Mesodermal cell (in vitro differentiated cells): ENCODE measurements around the gene AGRP. TPM values are rescaled to one million over a fixed set of nuclear protein-coding genes. Genes with fewer than 3 reads are reported as not detected.

ENCODE experiments used
- H3K27ac ChIP-seq: 2 replicates; pipeline ENCODE4 v1.7.0; 2013; ENCODE audit warnings: mild to moderate bottlenecking, low read depth, low read length, moderate library complexity; ENCODE audit not compliant: severe bottlenecking
- H3K36me3 ChIP-seq: 2 replicates; pipeline ENCODE4 v1.7.1; 2013; ENCODE audit warnings: mild to moderate bottlenecking, low read length, moderate library complexity; ENCODE audit not compliant: control insufficient read depth, insufficient read depth
- H3K4me1 ChIP-seq: one replicate; pipeline ENCODE4 v1.7.1; 2013; ENCODE audit warnings: mild to moderate bottlenecking, low read length; ENCODE audit not compliant: insufficient read depth, control insufficient read depth, poor library complexity, severe bottlenecking
- H3K4me3 ChIP-seq: 2 replicates; pipeline ENCODE4 v1.7.0; 2013; ENCODE audit warnings: low read length, control low read depth, mild to moderate bottlenecking; ENCODE audit not compliant: insufficient read depth, poor library complexity, severe bottlenecking; ENCODE audit errors: extremely low read depth
- H3K9me3 ChIP-seq: 2 replicates; pipeline ENCODE4 v1.7.1; 2013; ENCODE audit warnings: mild to moderate bottlenecking, low read length, moderate library complexity; ENCODE audit not compliant: control insufficient read depth
- WGBS, 2 experiments: methylation state at CpG; one replicate each; pipeline ENCODE4 v1.1.5; 2013; ENCODE audit warnings: missing lambda C conversion rate in 2 of 2; ENCODE audit not compliant: insufficient coverage in 2 of 2; 5-methylcytosine and 5-hydroxymethylcytosine counted together
- polyA plus RNA-seq, 2 experiments: library from polyadenylated mRNA; stranded (reverse); fragments of 50-300 nt; gene quantifications; one replicate each; pipeline ENCODE4 v1.2.3, GENCODE V29; 2013

Gene AGRP, protein sequence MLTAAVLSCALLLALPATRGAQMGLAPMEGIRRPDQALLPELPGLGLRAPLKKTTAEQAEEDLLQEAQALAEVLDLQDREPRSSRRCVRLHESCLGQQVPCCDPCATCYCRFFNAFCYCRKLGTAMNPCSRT
- polyA plus RNA-seq (2013, experiment 1 of 2): not detected
- polyA plus RNA-seq (2013, experiment 2 of 2): not detected

DNA sequence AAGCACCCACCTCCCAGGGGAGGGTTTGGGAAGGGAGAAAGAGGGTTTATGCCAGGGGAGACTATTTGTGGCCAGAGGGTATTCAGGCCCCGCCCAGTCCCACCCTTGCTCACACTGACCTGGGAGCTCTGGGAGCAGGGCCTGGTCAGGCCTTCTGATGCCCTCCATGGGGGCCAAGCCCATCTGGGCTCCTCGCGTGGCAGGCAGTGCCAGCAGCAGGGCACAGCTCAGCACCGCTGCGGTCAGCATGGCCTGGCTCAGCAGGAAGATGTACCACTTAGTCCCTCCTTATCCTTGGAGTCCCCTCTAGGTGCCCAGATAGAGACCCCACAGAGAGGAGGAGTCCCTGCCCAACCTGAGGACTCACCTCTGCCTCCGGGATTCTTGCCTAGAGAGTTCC, at the start of gene AGRP:
AGRP (minus strand) TSS at position 398 of the 400 bp plus-strand sequence; CDS start at position 249, 149 bp downstream.
- Histone ChIP-seq H3K4me3 (no peak within 1 kb of the TSS), H3K4me1 (peaks cover 24% of the 10 kb centered on the region), H3K9me3 (no peaks in the 10 kb centered on the region), H3K27ac (no peak within 1 kb of the TSS), H3K36me3 (no peaks in the 10 kb centered on the region)
- WGBS, 2 experiments: 93 to 94% methylated on average over 6 of the region's 6 CpGs

DNA sequence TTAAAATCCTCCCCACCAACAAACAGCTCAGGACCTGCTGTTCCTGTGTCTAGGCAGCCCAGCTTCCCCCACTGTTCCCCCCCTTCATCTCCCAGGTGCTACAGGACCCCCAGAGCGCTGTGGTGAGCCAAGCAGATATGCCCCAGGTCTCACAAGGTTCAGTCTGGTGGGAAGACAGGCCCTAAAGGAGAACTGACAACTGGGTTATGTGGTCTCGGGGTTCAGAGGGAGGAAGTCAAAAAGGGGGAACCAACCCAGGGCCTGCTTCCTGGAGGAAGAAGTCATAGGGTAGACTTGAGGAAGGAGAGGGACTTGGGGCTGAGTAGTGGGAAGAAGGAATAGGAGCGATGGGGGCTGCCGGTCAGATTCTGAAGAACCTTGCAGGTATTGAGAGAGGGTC, 47.9 kb upstream of the AGRP start:
- no peaks in the 10 kb centered on the region for H3K9me3 ChIP-seq
- H3K4me3 ChIP-seq: no peak overlapping the region
- peaks cover 13% of the 10 kb centered on the region for H3K36me3 ChIP-seq
- WGBS, 2 experiments: 94 to 96% methylated on average over 3 of the region's 4 CpGs
- H3K4me1 ChIP-seq: peaks cover 29% of the 10 kb centered on the region
- H3K27ac ChIP-seq: no peak overlapping the region

GRCh38 chr16:67530013-67530939, 46.9 kb upstream of the AGRP start:
- Histone ChIP-seq H3K4me1 (peaks cover 36% of the 10 kb centered on the region), H3K4me3 (peak overlapping the region; percentile 86), H3K27ac (peak overlapping the region; percentile 60), H3K9me3 (no peaks in the 10 kb centered on the region), H3K36me3 (peaks cover 13% of the 10 kb centered on the region)
- WGBS, 2 experiments: 10 to 11% methylated on average over 30 to 40 of the region's 48 CpGs

DNA sequence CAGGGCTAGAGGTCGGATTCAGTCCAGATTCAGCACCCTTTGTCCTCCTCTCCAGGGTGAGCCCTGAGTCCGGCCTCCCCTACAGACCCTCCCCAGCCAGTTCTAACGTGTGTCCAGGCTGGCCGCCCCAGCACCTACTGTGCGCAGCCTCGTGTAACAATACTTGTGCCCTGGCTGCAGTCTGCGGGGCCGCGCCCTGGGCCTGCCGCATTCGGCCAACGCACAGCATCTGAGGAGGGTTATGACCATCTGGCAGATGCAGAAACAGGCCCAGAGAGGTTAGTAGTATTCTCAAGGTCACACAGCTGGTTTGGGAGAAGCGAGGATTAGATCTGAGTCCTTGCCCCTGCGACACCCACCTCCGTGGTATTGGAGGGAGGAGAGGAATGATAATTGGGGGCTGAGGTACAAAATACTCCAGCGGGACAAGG, 46.2 kb upstream of the AGRP start:
- peak overlapping the region; percentile 60 for H3K27ac ChIP-seq
- H3K4me3 ChIP-seq: peak overlapping the region; percentile 86
- H3K9me3 ChIP-seq: no peaks in the 10 kb centered on the region
- 15 to 16% methylated on average over 16 of the region's 16 CpGs for WGBS, 2 experiments
- peaks cover 12% of the 10 kb centered on the region for H3K36me3 ChIP-seq
- H3K4me1 ChIP-seq: peaks cover 40% of the 10 kb centered on the region

GRCh38 chr16:67528870-67529581, 45.7 kb upstream of the AGRP start:
- WGBS, 2 experiments: 0 to 1% methylated on average over 52 to 57 of the region's 65 CpGs
- Histone ChIP-seq H3K4me1 (peaks cover 40% of the 10 kb centered on the region), H3K9me3 (no peaks in the 10 kb centered on the region), H3K4me3 (peak overlapping the region; percentile 86), H3K27ac (peak overlapping the region; percentile 60), H3K36me3 (peaks cover 9% of the 10 kb centered on the region)

DNA sequence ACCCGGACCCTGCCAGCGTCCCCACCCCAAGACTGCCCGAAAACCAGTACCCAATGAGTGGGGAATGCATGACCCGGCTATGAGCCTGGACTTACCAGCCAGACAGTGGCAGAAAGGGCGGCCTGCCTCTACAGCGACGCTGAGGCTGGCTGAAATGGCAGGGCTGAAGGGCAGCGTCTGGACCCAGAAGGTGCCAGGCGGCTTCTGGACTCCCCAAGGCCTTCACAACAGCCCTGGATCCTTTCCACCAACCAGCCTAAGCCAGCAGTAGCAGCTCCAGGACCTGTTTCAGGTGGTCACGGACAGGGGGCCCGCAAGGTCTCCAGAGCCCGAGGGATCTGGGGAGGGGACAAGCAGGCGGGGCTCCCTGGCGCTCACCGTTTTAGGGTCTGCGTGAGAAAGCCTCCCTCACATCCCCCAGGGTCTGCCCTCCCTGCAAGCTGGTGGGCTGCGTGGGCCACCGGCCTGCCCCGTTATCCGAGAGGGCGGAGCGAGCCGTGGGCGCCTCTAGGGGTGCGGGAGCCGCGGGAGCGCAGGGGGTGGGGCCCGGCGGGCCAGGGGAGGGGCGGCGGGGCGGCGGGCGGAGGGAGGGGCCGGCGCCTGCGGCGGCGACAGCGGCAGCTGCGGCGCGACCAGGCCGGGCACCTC, 45.0 kb upstream of the AGRP start, which contains the start of gene RIPOR1:
RIPOR1 (plus strand) TSS at position 608 of the 648 bp plus-strand sequence. CDS start 9,618 bp downstream, outside the sequence.
- Histone ChIP-seq H3K4me3 (peak within 1 kb of the TSS; percentile 86), H3K36me3 (peaks cover 9% of the 10 kb centered on the region), H3K27ac (peak within 1 kb of the TSS; percentile 60), H3K9me3 (no peaks in the 10 kb centered on the region), H3K4me1 (peaks cover 40% of the 10 kb centered on the region)
- 35 to 50% methylated on average over 15 to 26 of the region's 45 CpGs for WGBS, 2 experiments

GRCh38 chr16:67526149-67526791, 42.9 kb upstream of the AGRP start:
- 72 to 79% methylated on average over 2 of the region's 3 CpGs for WGBS, 2 experiments
- Histone ChIP-seq H3K4me1 (peaks cover 39% of the 10 kb centered on the region), H3K27ac (peak overlapping the region; percentile 45), H3K9me3 (no peaks in the 10 kb centered on the region), H3K36me3 (no peaks in the 10 kb centered on the region), H3K4me3 (no peak overlapping the region)

- Histone ChIP-seq H3K27ac (no peak overlapping the region), H3K4me1 (peaks cover 29% of the 10 kb centered on the region), H3K36me3 (no peaks in the 10 kb centered on the region), H3K4me3 (no peak overlapping the region), H3K9me3 (no peaks in the 10 kb centered on the region)
- 68 to 75% methylated on average over 7 to 10 of the region's 11 CpGs for WGBS, 2 experiments
These were observed 42.0 kb upstream of the AGRP start for GRCh38 chr16:67525176-67525860.

GRCh38 chr16:67521095-67521804, 37.9 kb upstream of the AGRP start:
- Histone ChIP-seq H3K4me1 (peaks cover 20% of the 10 kb centered on the region), H3K27ac (peak overlapping the region; percentile 98), H3K9me3 (no peaks in the 10 kb centered on the region), H3K36me3 (no peaks in the 10 kb centered on the region), H3K4me3 (peak overlapping the region; percentile 40)
- WGBS, 2 experiments: 1 to 4% methylated on average over 15 to 18 of the region's 25 CpGs
